Tibial nerve (tissue), 4 donors: ENCODE results near the gene STXBP2. TPM values are rescaled to one million over a fixed set of nuclear protein-coding genes. Genes with fewer than 3 reads are reported as not detected.

Experiments
- DNase-seq, 2 donors: peaks; one replicate each; pipeline ENCODE4 v3.0.0-alpha.2; 2019; ENCODE audit warnings: low spot score in 2 of 2
- H3K27ac ChIP-seq, 4 donors: fragments of 200-600 bp; sonication (generic) in 3 of 4; one replicate each; pipeline ENCODE4 v1.5.1; 2017 to 2019; ENCODE audit warnings: mild to moderate bottlenecking in 1 of 4
- H3K27me3 ChIP-seq, 2 donors: fragments of 200-600 bp; sonication (generic) in 1 of 2; one replicate each; pipeline versions ENCODE4 v1.5.1 to v1.6.0; 2017 to 2019
- H3K36me3 ChIP-seq, 3 donors: fragments of 200-600 bp; sonication (generic); one replicate each; pipeline ENCODE4 v1.5.1; 2018 to 2019
- H3K4me1 ChIP-seq, 4 donors: fragments of 200-600 bp; sonication (generic) in 3 of 4; one replicate each; pipeline ENCODE4 v1.5.1; 2017 to 2019
- H3K4me3 ChIP-seq, 4 donors: fragments of 200-600 bp; sonication (generic) in 3 of 4; one replicate each; pipeline ENCODE4 v1.5.1; 2017 to 2019; ENCODE audit warnings: mild to moderate bottlenecking in 1 of 4, moderate library complexity in 1 of 4
- H3K9me3 ChIP-seq, 4 donors: fragments of 200-600 bp; sonication (generic) in 3 of 4; one replicate each; pipeline ENCODE4 v1.5.1; 2017 to 2019
- CTCF ChIP-seq, 5 experiments: fragments of 200-600 bp in 3 of 5; fragments of 450-650 bp in 2 of 5; sonication (generic) in 3 of 5; IDR thresholded peaks; one replicate each; pipeline ENCODE4 v1.5.1; 2016 to 2019; ENCODE audit warnings: antibody characterized with exemption in 5 of 5, mild to moderate bottlenecking in 3 of 5, moderate library complexity in 2 of 5
- EP300 ChIP-seq, 2 donors: sonication (generic); formaldehyde crosslinking; IDR thresholded peaks; one replicate each; pipeline ENCODE4 v1.6.1; 2017; ENCODE audit warnings: antibody characterized with exemption in 2 of 2, mild to moderate bottlenecking in 1 of 2
- POLR2A ChIP-seq, 2 donors: fragments of 450-650 bp; IDR thresholded peaks; one replicate each; pipeline ENCODE4 v1.6.1; 2017; ENCODE audit warnings: antibody characterized with exemption in 2 of 2, mild to moderate bottlenecking in 2 of 2, moderate library complexity in 2 of 2
- WGBS, 2 donors: methylation state at CpG; one replicate each; pipeline ENCODE4 v1.1.5; 2018; 5-methylcytosine and 5-hydroxymethylcytosine counted together
- total RNA-seq, 4 donors: library from RNA; depleted of rRNA; stranded (reverse); fragments of >200 nt; gene quantifications; one replicate each; pipeline ENCODE4 v1.1.0, GENCODE V29; 2016

STXBP2 gene
- total RNA-seq, 4 donors from 2014 or later = 8.7 to 24.0 (median 13.0) TPM

GRCh38 chr19:7677669-7678311 lies 40.9 kb downstream of the STXBP2 start:
- Histone ChIP-seq H3K4me1 (peaks cover 0 to 24% (median 10%) of the 10 kb centered on the region in 4 donors), H3K9me3 (no peaks in the 10 kb centered on the region), H3K27me3 (peaks cover 0 to 35% of the 10 kb centered on the region in 2 donors), H3K4me3 (no peak overlapping the region), H3K36me3 (peaks cover 0 to 8% (median 0%) of the 10 kb centered on the region in 3 donors), H3K27ac (no peak overlapping the region)
- TF ChIP-seq POLR2A (IDR thresholded peaks at IDR 0.05) = no peak
- TF ChIP-seq EP300 (IDR thresholded peaks at IDR 0.05) = no peak
- TF ChIP-seq CTCF (IDR thresholded peaks at IDR 0.05) = no peak
- WGBS, 2 donors = 53 to 58% methylated on average over 12 of the region's 12 CpGs
- no peak for DNase-seq

GRCh38 chr19:7678971-7679751 lies 42.3 kb downstream of the STXBP2 start:
- WGBS, 2 donors = 53 to 55% methylated on average over 29 to 30 of the region's 30 CpGs
- Histone ChIP-seq H3K4me3 (no peak overlapping the region), H3K27me3 (peaks cover 0 to 29% of the 10 kb centered on the region in 2 donors), H3K4me1 (peaks cover 0 to 22% (median 10%) of the 10 kb centered on the region in 4 donors), H3K9me3 (no peaks in the 10 kb centered on the region), H3K36me3 (peaks cover 0 to 22% (median 0%) of the 10 kb centered on the region in 3 donors), H3K27ac (no peak overlapping the region)
- DNase-seq = no peak
- TF ChIP-seq CTCF (IDR thresholded peaks at IDR 0.05) = peak in 1 of 5 experiments; percentile 14
- no peak for TF ChIP-seq EP300 (IDR thresholded peaks at IDR 0.05)

GRCh38 chr19:7679771-7680605 lies 43.1 kb downstream of the STXBP2 start:
- Histone ChIP-seq H3K9me3 (no peaks in the 10 kb centered on the region), H3K27me3 (peaks cover 0 to 29% of the 10 kb centered on the region in 2 donors), H3K36me3 (peaks cover 0 to 29% (median 0%) of the 10 kb centered on the region in 3 donors), H3K27ac (peak overlapping the region in 2 of 4 donors; percentile 88 to 91), H3K4me1 (peaks cover 0 to 19% (median 10%) of the 10 kb centered on the region in 4 donors), H3K4me3 (peak overlapping the region; percentile 73 to 99 (median 94))
- TF ChIP-seq CTCF (IDR thresholded peaks at IDR 0.05) = no peak
- no peak for TF ChIP-seq EP300 (IDR thresholded peaks at IDR 0.05)
- WGBS, 2 donors = 41 to 57% methylated on average over 22 of the region's 22 CpGs
- DNase-seq = no peak

- peaks cover 0 to 19% (median 10%) of the 10 kb centered on the region in 4 donors for H3K4me1 ChIP-seq
- TF ChIP-seq POLR2A (IDR thresholded peaks at IDR 0.05) (peak; percentile 25 to 48), EP300 (IDR thresholded peaks at IDR 0.05) (peak in 1 of 2 donors; percentile 74), CTCF (IDR thresholded peaks at IDR 0.05) (peak; percentile 96 to 100 (median 99))
- peaks cover 0 to 29% of the 10 kb centered on the region in 2 donors for H3K27me3 ChIP-seq
- peak within 1 kb of the TSS; percentile 73 to 99 (median 94) for H3K4me3 ChIP-seq
- H3K36me3 ChIP-seq = peaks cover 0 to 35% (median 0%) of the 10 kb centered on the region in 3 donors
- no peaks in the 10 kb centered on the region for H3K9me3 ChIP-seq
- peak; percentile 68 to 70 for DNase-seq
- WGBS, 2 donors = 0% methylated on average over 34 to 43 of the region's 79 CpGs
- H3K27ac ChIP-seq = peak within 1 kb of the TSS; percentile 69 to 91 (median 88)
These were observed 43.9 kb downstream of the STXBP2 start, which contains the start of gene TRAPPC5 for GRCh38 chr19:7680606-7681339. Gene TRAPPC5 (plus strand): TSS chr19:7680833. CDS start chr19:7682254, 1,421 bp downstream.
